Sciatic nerve (tissue), 2 donors: ENCODE data around the gene IL11RA. TPM values are rescaled to one million over a fixed set of nuclear protein-coding genes. Genes with fewer than 3 reads are reported as not detected.
"Not testable (repeated sequence)": the region's sequence is repeated elsewhere in the genome, so short reads cannot be mapped to it uniquely, and the experiment has no call there.

Source experiments
- ATAC-seq: fragments of 200-7000 bp; cut with Tn5 transposase; one replicate; pipeline ENCODE4 v1.9.1; 2020; ENCODE audit warnings: mild to moderate bottlenecking, moderate library complexity
- DNase-seq: peaks from one replicate; pipeline ENCODE4 v3.0.0-alpha.2; 2020; ENCODE audit warnings: low spot score
- intact Hi-C: fragments of 100-400 bp; cut with DNase I; formaldehyde crosslinking; loops from one replicate; pipeline ENCODE4 v1.14.2; 2022
- total RNA-seq: library from RNA; stranded (reverse); fragmentation: NEBNext Ultra II Directional; extraction: Animal tissue kit (Norgen Biotek cat#: 25700); gene quantifications from one replicate; pipeline ENCODE4 v1.2.1, GENCODE V29; 2021
- donor health status: DM: no; HTN: no; CAD: no.
- donor health status: DM: no; HTN: no; CAD: no.

The IL11RA gene
- total RNA-seq, 1 donor from 2014 or later: 31.3 TPM

- intact Hi-C loops: loop anchor here (2.0 kb wide), 1 partner anchor 15 kb away; the partner anchor contains the start of gene RPP25L
- ATAC-seq (no peak), DNase-seq (no peak)
These were observed 24.0 kb upstream of the IL11RA start for GRCh38 chr9:34627716-34628655.

DNA sequence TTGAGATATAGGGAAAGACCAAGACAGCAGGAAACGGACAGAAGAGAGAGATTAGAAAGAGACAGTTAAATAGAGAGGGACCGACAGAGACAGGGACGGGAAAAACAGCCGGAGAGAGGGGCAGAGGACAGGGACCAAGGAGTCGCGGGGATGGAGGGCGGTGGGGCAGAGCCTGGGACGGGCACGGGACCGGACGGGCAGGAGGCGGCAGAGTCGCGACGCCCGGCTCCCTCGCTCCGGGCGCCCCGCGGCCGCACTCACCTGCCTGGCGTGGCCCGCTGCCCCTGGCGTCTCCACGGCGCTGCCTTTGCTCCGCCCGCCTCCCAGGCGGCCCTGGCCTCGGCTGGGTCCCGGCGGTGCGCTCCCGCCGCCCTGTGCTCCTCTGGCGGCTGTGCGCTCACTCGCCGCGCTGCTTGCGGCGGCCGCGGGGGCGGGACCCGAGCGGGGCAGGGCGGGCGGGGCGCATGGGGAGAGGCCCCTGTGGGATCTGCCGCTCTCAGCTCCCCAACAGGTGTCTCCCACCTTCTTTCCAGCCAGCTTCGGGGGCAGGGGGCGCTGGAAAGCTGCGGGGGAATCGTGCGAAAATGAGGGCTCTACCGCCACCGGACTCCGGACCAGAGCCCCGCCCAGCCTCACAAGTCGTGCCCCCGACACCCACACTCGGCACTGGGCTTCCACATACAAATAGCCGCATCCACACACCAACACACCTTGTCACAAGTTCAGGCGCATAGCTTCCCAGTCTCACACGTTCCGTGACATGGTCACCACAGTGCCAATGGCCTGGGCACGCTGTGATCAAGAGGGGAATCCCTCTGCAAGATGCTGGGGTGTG, 23.1 kb upstream of the IL11RA start, which contains the start of gene ARID3C:
Gene ARID3C (minus strand): TSS at position 411 of the 835 bp plus-strand sequence. CDS start 1,052 bp downstream, outside the sequence.
- peak; percentile 21 for ATAC-seq
- intact Hi-C loops: loop anchor here (2.0 kb wide), 1 partner anchor 16 kb away; the partner anchor contains the start of gene RPP25L
- no peak for DNase-seq

GRCh38 chr9:34629491-34629808, 22.5 kb upstream of the IL11RA start:
- intact Hi-C loops: loop anchor here (2.0 kb wide), 1 partner anchor 17 kb away; the partner anchor contains the start of gene RPP25L
- DNase-seq: no peak

DNA sequence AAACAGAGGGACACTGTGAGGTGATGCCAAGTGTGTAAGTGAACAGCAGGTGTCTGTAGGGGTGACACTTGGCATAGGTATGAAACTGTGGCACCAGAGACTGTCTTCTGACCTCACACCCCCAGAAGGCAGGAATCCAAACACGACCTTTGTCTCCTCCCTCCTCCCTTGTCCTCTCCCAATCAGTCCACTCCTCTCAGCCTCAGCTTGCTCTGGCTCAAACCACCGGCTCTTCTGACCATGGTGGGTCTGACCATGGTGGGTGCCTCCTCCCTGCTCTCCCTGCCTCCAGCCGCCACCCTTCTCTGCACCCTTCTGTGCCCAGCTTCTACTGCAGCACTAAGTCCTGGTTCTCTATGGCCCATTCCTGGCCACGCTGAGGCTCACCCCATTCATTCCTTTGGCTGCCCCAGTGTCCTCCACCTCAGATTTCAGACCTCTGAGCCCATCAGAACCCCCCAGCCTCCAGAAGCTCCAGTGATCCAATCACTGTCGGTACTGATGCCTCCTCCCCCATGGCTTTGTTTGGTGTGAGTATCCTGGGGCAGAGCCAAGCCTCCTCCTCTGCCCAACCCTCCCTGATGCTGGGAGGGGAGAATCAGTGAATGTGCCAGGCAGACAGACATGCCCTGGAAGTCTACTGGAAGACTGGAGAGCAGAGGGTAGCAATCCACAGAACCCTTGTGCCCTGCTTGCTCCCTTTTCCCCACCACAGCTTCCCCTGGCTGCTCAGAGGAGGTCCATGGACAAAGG, 21.4 kb upstream of the IL11RA start:
- ATAC-seq (no peak), DNase-seq (no peak)
- intact Hi-C loops: no loop called here

More at GRCh38 chr9:34629491-34629808, 22.5 kb upstream of the IL11RA start:
- ATAC-seq: no peak

- ATAC-seq (no peak), DNase-seq (no peak)
- intact Hi-C loops: no loop called here
These were observed 18.8 kb upstream of the IL11RA start for GRCh38 chr9:34633166-34633565.

DNA sequence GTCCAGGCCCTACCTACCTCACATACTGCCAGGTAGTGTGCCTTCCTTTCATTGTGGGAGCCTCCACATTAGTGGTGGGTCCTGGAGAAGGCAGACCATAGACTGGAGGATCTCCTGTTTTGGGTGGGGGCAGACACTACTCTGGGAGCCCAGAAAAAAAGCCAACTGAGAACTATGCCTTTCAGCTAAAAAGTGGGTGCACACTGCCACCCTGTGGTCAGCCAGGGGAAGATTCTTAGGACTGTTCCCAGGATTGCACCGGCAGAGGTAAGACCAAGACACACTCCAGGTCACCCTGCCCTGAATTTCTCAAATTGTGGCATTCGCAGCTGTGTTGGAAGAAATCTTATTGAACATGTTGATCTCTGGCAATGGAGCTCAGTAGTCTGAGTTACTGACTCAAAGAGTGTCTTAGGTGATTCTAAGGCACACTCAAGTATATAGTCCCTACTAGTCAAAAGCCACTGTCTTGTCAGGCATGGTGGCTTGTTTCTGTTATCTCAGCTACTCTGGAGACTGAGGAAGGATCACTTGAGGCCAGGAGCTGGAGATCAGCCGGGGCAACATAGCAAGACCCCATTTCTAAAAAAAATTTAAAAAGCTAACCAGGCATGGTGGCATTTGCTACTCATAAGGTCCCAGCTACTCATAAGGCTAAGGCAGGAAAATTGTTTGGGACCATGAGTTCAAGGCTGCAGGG, 18.0 kb upstream of the IL11RA start:
- DNase-seq: peak; percentile 80
- ATAC-seq: peak; percentile 48
- intact Hi-C loops: no loop called here

DNA sequence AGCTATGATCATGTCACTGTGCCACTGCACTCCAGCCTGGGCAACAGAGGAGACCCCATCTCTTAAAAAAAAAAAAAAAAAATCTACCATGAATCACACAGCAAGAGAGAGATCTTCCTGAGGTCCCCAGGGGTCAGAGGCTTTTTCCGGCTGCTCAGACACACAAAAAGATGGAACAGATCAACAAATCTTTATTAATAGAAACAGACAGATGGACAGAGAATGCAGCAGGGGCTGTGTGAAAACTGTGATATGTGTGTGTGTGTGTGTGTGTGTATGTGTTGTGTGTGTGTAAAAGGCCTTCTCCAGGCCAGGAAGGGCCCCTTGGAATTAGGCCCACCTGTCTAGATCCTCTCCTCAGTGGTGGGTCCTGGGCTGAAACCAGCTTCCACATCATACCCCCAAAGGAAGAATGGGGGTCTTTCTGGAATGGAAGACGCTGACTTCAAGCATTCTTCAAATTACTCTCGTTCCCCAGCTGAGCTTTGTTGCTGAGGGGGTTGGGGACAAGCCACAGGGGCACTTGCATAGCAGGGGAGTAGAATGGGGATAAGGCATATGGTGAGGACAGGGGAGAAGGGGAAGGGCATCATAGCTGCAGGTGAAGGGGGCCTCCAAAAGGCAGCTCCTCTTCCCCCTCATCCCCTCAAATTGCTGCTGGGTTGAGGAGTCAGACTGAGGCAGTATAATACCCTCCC, 17.3 kb upstream of the IL11RA start:
- no peak for ATAC-seq
- no peak for DNase-seq
- intact Hi-C loops: no loop called here

GRCh38 chr9:34635556-34635955, 16.4 kb upstream of the IL11RA start:
- DNase-seq (no peak), ATAC-seq (no peak)
- intact Hi-C loops: no loop called here

- ATAC-seq: no peak
These were observed 15.1 kb upstream of the IL11RA start for GRCh38 chr9:34636791-34637355.

GRCh38 chr9:34637356-34638137, 14.4 kb upstream of the IL11RA start, which contains the start of gene SIGMAR1:
Gene SIGMAR1, minus strand, starts transcription at chr9:34637787. Its CDS starts 90 bp downstream, at chr9:34637697.
- intact Hi-C loops: no loop called here
- DNase-seq (peak; percentile 97), ATAC-seq (peak; percentile 98)

More at GRCh38 chr9:34636791-34637355, 15.1 kb upstream of the IL11RA start:
- DNase-seq: peak; percentile 76
- intact Hi-C loops: no loop called here

- ATAC-seq (no peak), DNase-seq (no peak)
- intact Hi-C loops: no loop called here
These were observed 13.9 kb upstream of the IL11RA start for GRCh38 chr9:34638138-34638445.

GRCh38 chr9:34639322-34639721, 12.7 kb upstream of the IL11RA start:
- ATAC-seq, intact Hi-C loops, DNase-seq: not testable (repeated sequence)

DNA sequence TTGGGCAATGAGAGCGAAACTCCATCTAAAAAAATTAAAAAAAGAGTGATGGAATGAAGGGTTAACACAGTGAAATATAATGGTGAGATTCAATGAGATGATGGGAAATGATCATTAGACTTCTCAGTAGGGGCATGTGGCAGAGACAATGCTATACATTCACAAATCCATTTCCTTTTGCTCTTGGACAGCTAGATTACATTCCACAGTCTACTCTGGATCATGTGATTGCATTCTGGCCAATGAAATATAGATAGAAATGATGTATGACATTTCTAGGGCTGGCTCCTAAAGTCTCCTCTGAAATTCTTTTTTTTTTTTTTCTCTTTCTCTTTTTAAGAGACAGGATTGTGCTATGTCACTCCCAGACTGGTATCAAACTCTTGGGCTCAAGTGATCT, 9.3 kb upstream of the IL11RA start:
- intact Hi-C loops: no loop called here
- ATAC-seq: no peak

GRCh38 chr9:34644766-34645314, 7.1 kb upstream of the IL11RA start:
- intact Hi-C loops: no loop called here
- DNase-seq: no peak
- no peak for ATAC-seq

More for the DNA sequence above, 9.3 kb upstream of the IL11RA start:
- no peak for DNase-seq

GRCh38 chr9:34646211-34647083, 5.5 kb upstream of the IL11RA start, which contains the start of gene GALT:
Gene GALT, plus strand, starts transcription at chr9:34646675. Its CDS starts 30 bp downstream, at chr9:34646705.
- ATAC-seq (peak; percentile 93), DNase-seq (peak; percentile 98)
- intact Hi-C loops: no loop called here
